ENCODE results near the gene RAPGEF4. TPM values are rescaled to one million over a fixed set of nuclear protein-coding genes. Genes with fewer than 3 reads are reported as not detected.
A peak's percentile ranks its signal among the peaks of the same experiment; 100 is the strongest.

Gene RAPGEF4
- polyA plus RNA-seq, 3 donors: not detected

DNA sequence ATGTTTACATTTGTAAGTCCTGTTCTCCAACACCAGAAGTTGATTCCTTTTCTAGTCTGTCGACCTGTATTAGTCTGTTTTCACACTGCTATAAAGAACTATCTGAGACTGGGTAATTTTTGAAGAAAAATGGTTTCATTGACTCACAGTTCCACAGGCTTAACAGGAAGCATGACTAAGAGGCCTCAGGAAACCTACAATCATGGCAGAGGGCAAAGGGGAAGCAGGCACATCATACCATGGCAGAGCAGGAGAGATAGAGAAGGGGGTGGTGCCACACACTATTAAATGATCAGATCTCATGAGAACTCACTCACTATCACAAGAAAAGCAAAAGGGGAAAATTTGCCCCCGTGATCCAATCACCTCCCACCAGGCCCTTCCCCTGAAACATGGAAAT is 227.2 kb downstream of the RAPGEF4 start:
- peaks cover 0 to 2% of the 10 kb centered on the region in 2 donors for H3K27me3 ChIP-seq (ENCODE audit: control insufficient read depth in 2 of 2, insufficient read depth in 2 of 2, low read length in 2 of 2)
- peak overlapping the region in 1 of 2 donors; percentile 34 for H3K27ac ChIP-seq (ENCODE audit: low read depth in 1 of 2, low read length in 2 of 2)
- H2AFZ ChIP-seq (ENCODE audit: insufficient read depth, low read depth, low read length, poor library complexity, severe bottlenecking): no peak overlapping the region
- no peaks in the 10 kb centered on the region for H4K20me1 ChIP-seq (ENCODE audit: insufficient read depth, low read length)
- H3K4me3 ChIP-seq (replicated peaks in 1 of 3; ENCODE audit: low read depth in 2 of 3, low read length in 3 of 3): no peak overlapping the region
- Mint-ChIP-seq H3K27me3 (ENCODE audit: low read depth in 3 of 3) (peaks cover 0 to 3% (median 0%) of the 10 kb centered on the region in 3 donors), H3K4me3 (peak overlapping the region in 1 of 2 donors; percentile 4), H3K9me3 (peaks cover 0 to 2% (median 0%) of the 10 kb centered on the region in 7 donors), H3K27ac (peak overlapping the region; percentile 69 to 87 (median 79)), H3K4me1 (peaks cover 15% of the 10 kb centered on the region), H3K36me3 (no peaks in the 10 kb centered on the region)
- peaks cover 12% of the 10 kb centered on the region in 2 donors for H3K4me1 ChIP-seq (ENCODE audit: control insufficient read depth in 1 of 2, insufficient read depth in 2 of 2, low read length in 2 of 2)
- no peak overlapping the region for H3K9ac ChIP-seq (ENCODE audit: insufficient read depth, low read length, poor library complexity, severe bottlenecking)
- no peaks in the 10 kb centered on the region for H3K36me3 ChIP-seq (replicated peaks in 1 of 2; ENCODE audit: control insufficient read depth in 1 of 2, insufficient read depth in 2 of 2, low read length in 2 of 2)
- H3K9me3 ChIP-seq (replicated peaks in 1 of 2; ENCODE audit: control insufficient read depth in 1 of 2, insufficient read depth in 1 of 2, low read length in 2 of 2): no peaks in the 10 kb centered on the region
- no CpG with 5 or more reads among the region's 2 CpGs for WGBS (ENCODE audit: insufficient coverage)
- peak; percentile 67 to 93 (median 83) for DNase-seq
- TF ChIP-seq, protein P1, sequence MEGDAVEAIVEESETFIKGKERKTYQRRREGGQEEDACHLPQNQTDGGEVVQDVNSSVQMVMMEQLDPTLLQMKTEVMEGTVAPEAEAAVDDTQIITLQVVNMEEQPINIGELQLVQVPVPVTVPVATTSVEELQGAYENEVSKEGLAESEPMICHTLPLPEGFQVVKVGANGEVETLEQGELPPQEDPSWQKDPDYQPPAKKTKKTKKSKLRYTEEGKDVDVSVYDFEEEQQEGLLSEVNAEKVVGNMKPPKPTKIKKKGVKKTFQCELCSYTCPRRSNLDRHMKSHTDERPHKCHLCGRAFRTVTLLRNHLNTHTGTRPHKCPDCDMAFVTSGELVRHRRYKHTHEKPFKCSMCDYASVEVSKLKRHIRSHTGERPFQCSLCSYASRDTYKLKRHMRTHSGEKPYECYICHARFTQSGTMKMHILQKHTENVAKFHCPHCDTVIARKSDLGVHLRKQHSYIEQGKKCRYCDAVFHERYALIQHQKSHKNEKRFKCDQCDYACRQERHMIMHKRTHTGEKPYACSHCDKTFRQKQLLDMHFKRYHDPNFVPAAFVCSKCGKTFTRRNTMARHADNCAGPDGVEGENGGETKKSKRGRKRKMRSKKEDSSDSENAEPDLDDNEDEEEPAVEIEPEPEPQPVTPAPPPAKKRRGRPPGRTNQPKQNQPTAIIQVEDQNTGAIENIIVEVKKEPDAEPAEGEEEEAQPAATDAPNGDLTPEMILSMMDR (IDR thresholded peaks at IDR 0.05): no peak
- intact Hi-C loops (cut with micrococcal nuclease): no loop called here
- H3K4me2 ChIP-seq (replicated peaks; ENCODE audit: extremely low read depth, low read length, poor library complexity, severe bottlenecking): no peak overlapping the region
- no peaks in the 10 kb centered on the region for H3K79me2 ChIP-seq (ENCODE audit: insufficient read depth, low read length)

DNA sequence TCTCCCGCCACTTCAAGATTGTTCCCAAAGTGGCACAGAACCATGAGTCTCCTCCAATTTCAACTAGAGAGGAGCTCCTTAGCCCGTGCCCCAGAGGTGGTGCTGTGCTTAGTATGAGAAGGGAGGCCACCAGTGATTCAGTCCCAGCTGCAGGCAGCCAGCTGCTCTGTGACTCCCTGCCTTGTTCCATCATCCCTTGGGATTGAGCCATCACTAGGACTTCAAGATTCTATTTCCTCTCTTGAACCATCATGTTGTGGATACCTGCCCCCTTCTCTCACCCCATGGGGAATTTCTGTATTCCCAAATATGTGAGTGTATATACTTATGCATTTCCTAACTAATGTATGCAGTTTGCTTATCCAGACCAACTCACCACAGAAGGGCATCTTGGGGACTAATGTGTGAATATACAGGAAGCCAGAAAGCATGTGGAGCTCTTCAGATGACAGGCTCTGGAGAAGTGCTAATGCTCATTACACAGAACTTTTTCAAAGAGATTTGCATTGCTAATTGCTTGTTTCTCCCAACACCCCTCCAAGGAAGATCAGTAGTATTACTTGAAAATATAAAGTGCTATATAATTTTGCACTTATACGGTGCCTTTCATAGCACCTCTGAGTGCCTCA is 229.0 kb downstream of the RAPGEF4 start:
- Mint-ChIP-seq H3K4me3 (no peak overlapping the region), H3K27me3 (ENCODE audit: low read depth in 3 of 3) (no peaks in the 10 kb centered on the region), H3K9me3 (peaks cover 0 to 2% (median 0%) of the 10 kb centered on the region in 7 donors), H3K27ac (peak overlapping the region in 1 of 7 donors; percentile 46), H3K36me3 (no peaks in the 10 kb centered on the region), H3K4me1 (peaks cover 15% of the 10 kb centered on the region)
- H3K9me3 ChIP-seq (replicated peaks in 1 of 2; ENCODE audit: control insufficient read depth in 1 of 2, insufficient read depth in 1 of 2, low read length in 2 of 2): no peaks in the 10 kb centered on the region
- no peak overlapping the region for H3K4me3 ChIP-seq (replicated peaks in 1 of 3; ENCODE audit: low read depth in 2 of 3, low read length in 3 of 3)
- H3K36me3 ChIP-seq (replicated peaks in 1 of 2; ENCODE audit: control insufficient read depth in 1 of 2, insufficient read depth in 2 of 2, low read length in 2 of 2): no peaks in the 10 kb centered on the region
- peaks cover 0 to 2% of the 10 kb centered on the region in 2 donors for H3K27me3 ChIP-seq (ENCODE audit: control insufficient read depth in 2 of 2, insufficient read depth in 2 of 2, low read length in 2 of 2)
- intact Hi-C loops (cut with micrococcal nuclease): no loop called here
- no peak overlapping the region for H3K27ac ChIP-seq (ENCODE audit: low read depth in 1 of 2, low read length in 2 of 2)
- peaks cover 12 to 22% of the 10 kb centered on the region in 2 donors for H3K4me1 ChIP-seq (ENCODE audit: control insufficient read depth in 1 of 2, insufficient read depth in 2 of 2, low read length in 2 of 2)
- no peak overlapping the region for H2AFZ ChIP-seq (ENCODE audit: insufficient read depth, low read depth, low read length, poor library complexity, severe bottlenecking)
- H3K4me2 ChIP-seq (replicated peaks; ENCODE audit: extremely low read depth, low read length, poor library complexity, severe bottlenecking): no peak overlapping the region
- no peak overlapping the region for H3K9ac ChIP-seq (ENCODE audit: insufficient read depth, low read length, poor library complexity, severe bottlenecking)
- no peaks in the 10 kb centered on the region for H3K79me2 ChIP-seq (ENCODE audit: insufficient read depth, low read length)
- peak in 1 of 3 donors; percentile 32 for DNase-seq
- H4K20me1 ChIP-seq (ENCODE audit: insufficient read depth, low read length): no peaks in the 10 kb centered on the region
- WGBS (ENCODE audit: insufficient coverage): no CpG with 5 or more reads among the region's 3 CpGs
- TF ChIP-seq, protein P1 (IDR thresholded peaks at IDR 0.05): no peak
